Lower lobe of right lung (tissue), 2 donors: ENCODE data around the gene ARL2BP. TPM values are rescaled to one million over a fixed set of nuclear protein-coding genes. Genes with fewer than 3 reads are reported as not detected.
"Not testable (repeated sequence)": the region's sequence is repeated elsewhere in the genome, so short reads cannot be mapped to it uniquely, and the experiment has no call there.

Source experiments
- ATAC-seq, 2 donors: fragments of 200-7000 bp; cut with Tn5 transposase; one replicate each; pipeline ENCODE4 v1.9.1; 2020 to 2022; ENCODE audit warnings: mild to moderate bottlenecking in 2 of 2, moderate library complexity in 2 of 2
- DNase-seq: peaks from one replicate; pipeline ENCODE4 v3.0.0-alpha.2; 2020
- H3K27ac ChIP-seq: fragments of 200-600 bp; one replicate; pipeline ENCODE4 v1.8.0; 2022
- H3K27me3 ChIP-seq: fragments of 200-600 bp; one replicate; pipeline ENCODE4 v1.8.0; 2022; ENCODE audit warnings: low read depth
- H3K36me3 ChIP-seq: fragments of 200-600 bp; one replicate; pipeline ENCODE4 v1.8.0; 2022; ENCODE audit warnings: mild to moderate bottlenecking
- H3K4me1 ChIP-seq: fragments of 200-600 bp; one replicate; pipeline ENCODE4 v1.8.0; 2022
- H3K4me3 ChIP-seq: fragments of 200-600 bp; one replicate; pipeline ENCODE4 v1.8.0; 2022; ENCODE audit warnings: mild to moderate bottlenecking
- H3K9me3 ChIP-seq: fragments of 200-600 bp; one replicate; pipeline ENCODE4 v1.8.0; 2022
- intact Hi-C: fragments of 100-400 bp; cut with DNase I; formaldehyde crosslinking; loops from one replicate; pipeline ENCODE4 v1.11.0; 2022
- total RNA-seq: library from RNA; stranded (reverse); fragmentation: NEBNext Ultra II Directional; extraction: Animal tissue kit (Norgen Biotek cat#: 25700); gene quantifications from one replicate; pipeline ENCODE4 v1.2.1, GENCODE V29; 2021
- TF ChIP-seq, protein P1 (sequence below): fragments of 200-600 bp; IDR thresholded peaks from one replicate; pipeline ENCODE4 v1.8.0; 2022; ENCODE audit warnings: antibody characterized with exemption, mild to moderate bottlenecking
- donor health status: DM: no; HTN: yes; CAD: no; lungs with severe emphysema.

The ARL2BP gene
- total RNA-seq, 1 donor from 2014 or later: 58.1 TPM

DNA sequence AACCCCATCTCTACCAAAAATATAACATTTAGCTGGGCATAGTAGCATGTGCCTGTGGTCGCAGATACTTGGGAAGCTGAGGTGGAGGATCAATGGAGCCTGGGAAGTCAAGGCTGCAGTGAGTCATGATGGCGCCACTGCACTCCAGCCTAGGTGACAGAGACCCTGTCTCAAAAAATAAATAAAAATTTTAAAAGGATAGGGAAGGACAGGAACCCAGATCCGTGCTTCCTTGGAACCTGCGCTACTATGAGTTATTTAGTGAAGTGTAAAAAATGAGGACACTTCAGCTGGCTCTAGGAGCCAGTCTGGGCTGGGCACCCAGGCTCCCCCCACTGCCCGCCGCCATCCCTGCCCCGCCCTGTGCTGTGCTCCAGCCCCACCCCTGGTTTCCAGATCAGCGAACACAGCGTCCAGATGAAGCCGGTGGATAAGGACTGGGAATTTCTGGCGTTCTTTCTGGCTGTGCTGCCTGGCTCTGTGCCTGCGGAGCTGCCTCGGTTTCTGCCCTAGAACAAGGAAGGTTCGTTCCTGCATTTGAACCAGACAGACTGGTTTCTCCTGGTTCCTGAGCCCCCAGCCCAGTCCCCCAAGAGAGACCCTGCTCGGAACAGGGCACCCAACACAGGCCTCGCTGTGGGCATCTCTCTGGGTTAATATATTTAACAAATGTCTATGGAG lies 20.9 kb downstream of the ARL2BP start:
- H3K27ac ChIP-seq: peak overlapping the region; percentile 80
- no peaks in the 10 kb centered on the region for H3K9me3 ChIP-seq
- ATAC-seq (peak; percentile 90 to 92), DNase-seq (peak; percentile 89)
- no peaks in the 10 kb centered on the region for H3K27me3 ChIP-seq
- TF ChIP-seq, protein P1, sequence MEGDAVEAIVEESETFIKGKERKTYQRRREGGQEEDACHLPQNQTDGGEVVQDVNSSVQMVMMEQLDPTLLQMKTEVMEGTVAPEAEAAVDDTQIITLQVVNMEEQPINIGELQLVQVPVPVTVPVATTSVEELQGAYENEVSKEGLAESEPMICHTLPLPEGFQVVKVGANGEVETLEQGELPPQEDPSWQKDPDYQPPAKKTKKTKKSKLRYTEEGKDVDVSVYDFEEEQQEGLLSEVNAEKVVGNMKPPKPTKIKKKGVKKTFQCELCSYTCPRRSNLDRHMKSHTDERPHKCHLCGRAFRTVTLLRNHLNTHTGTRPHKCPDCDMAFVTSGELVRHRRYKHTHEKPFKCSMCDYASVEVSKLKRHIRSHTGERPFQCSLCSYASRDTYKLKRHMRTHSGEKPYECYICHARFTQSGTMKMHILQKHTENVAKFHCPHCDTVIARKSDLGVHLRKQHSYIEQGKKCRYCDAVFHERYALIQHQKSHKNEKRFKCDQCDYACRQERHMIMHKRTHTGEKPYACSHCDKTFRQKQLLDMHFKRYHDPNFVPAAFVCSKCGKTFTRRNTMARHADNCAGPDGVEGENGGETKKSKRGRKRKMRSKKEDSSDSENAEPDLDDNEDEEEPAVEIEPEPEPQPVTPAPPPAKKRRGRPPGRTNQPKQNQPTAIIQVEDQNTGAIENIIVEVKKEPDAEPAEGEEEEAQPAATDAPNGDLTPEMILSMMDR: no peak
- intact Hi-C loops: no loop called here
- peaks cover under 1% of the 10 kb centered on the region for H3K36me3 ChIP-seq
- peaks cover 64% of the 10 kb centered on the region for H3K4me1 ChIP-seq
- peak overlapping the region; percentile 18 for H3K4me3 ChIP-seq

DNA sequence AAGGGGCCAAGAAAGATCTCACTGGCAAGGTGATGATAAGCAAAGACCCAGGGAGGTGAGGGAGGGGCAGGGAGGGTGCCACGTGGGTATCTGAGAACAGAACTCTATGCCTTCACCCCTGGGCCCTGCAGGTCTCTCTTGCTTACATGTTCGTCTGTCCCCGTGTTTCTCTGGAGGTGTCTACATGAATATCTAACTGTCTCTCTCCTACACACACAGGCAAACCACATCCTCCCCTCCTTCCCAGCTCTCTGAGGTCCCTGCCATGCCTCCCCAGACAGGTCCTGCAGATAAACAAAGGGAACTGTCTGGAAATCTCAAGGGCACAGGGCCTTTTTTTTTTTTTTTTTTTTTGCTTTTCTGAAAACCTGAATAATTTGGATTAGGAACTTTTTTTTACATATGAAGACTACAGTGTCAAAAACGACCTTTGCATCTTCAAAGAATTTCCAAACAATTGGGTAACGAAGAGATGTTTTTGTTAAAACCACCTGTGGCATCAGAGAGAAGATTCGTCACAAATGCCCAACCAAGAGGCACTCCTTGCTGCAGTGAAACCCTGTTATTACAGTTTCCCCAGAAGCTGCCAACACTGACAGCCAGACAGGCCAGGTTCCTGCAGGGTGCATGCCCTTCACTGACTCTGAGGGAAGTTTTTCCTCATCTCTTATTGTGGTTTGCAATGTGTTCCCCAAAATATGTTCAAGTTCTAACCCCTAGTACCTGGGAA lies 21.6 kb downstream of the ARL2BP start:
- Histone ChIP-seq H3K4me3 (peak overlapping the region; percentile 18), H3K4me1 (peaks cover 67% of the 10 kb centered on the region), H3K27me3 (no peaks in the 10 kb centered on the region), H3K27ac (peak overlapping the region; percentile 80), H3K36me3 (no peaks in the 10 kb centered on the region), H3K9me3 (no peaks in the 10 kb centered on the region)
- TF ChIP-seq, protein P1: no peak
- no peak for DNase-seq
- intact Hi-C loops: no loop called here
- ATAC-seq: peak; percentile 1 to 3

DNA sequence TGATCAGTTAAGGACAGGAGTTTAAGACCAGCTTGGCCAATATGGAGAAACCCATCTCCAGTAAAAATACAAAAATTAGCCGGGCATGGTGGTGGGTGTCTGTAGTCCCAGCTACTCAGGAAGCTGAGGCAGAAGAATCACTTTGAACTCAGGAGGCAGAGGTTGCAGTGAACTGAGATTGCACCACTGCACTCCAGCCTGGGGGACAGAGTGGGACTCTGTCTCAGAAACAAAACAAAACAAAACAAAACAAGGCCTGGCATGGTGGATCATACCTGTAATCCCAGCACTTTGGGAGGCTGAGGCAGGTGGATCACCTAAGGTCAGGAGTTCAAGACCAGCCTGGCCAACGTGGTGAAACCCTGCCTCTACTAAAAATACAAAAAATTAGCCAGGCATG lies 22.3 kb downstream of the ARL2BP start:
- H3K27ac ChIP-seq: peak overlapping the region; percentile 80
- H3K9me3 ChIP-seq, H3K27me3 ChIP-seq, H3K36me3 ChIP-seq, H3K4me3 ChIP-seq, ATAC-seq, intact Hi-C loops: not testable (repeated sequence)
- H3K4me1 ChIP-seq: peaks cover 67% of the 10 kb centered on the region
- peak; percentile 7 for DNase-seq

DNA sequence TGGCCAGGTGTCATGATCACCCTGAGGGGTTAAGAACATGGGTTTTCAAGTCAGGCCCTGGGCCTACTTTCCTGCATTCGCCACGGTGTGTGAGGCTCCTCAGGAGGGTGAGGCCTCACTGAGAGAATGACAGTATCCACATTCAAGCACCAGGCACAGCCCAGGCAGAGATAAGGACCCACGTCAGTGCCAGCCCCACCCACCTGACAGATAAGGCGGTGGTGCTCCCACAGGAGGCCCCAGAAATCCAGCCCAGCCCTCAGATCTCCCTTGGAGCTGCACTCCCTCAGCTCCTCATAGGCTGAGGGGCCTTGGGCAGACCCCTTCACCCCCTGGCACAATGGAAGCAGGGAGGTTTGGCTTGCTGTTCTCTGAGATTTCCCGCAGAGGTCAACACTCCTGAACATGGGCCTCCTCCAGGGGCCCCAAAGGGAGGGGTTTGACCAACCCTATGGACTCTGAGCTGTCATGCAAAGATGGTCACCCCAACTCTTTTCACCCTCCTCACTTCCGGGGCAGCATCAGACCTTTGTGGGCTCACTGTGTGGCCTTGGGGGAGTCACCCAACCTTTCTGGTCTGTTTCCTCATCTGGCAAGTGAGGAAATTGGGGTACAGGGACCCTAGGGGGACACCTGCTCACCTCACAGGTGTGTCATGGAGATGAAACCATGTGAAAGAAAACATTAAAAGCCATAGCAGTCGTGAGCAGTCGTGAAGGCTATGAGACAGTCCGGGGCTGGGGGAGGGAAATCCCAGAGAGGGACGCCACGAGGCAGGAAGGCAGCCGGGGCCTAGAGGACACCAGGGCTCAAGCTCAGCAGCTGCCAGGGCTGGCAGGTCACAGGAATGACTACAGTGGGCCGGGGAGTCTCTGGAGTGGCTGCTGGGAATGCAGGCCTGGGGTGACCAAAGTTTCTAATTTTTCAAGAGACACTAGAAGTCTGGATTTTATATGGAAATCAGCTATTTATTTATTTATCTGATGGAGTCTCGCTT lies 24.0 kb downstream of the ARL2BP start:
- intact Hi-C loops: no loop called here
- DNase-seq (peak; percentile 83), ATAC-seq (peak; percentile 51 to 62)
- Histone ChIP-seq H3K36me3 (no peaks in the 10 kb centered on the region), H3K27ac (peak overlapping the region; percentile 80), H3K4me3 (no peak overlapping the region), H3K27me3 (no peaks in the 10 kb centered on the region), H3K9me3 (no peaks in the 10 kb centered on the region), H3K4me1 (peaks cover 63% of the 10 kb centered on the region)
- TF ChIP-seq, protein P1: no peak

DNA sequence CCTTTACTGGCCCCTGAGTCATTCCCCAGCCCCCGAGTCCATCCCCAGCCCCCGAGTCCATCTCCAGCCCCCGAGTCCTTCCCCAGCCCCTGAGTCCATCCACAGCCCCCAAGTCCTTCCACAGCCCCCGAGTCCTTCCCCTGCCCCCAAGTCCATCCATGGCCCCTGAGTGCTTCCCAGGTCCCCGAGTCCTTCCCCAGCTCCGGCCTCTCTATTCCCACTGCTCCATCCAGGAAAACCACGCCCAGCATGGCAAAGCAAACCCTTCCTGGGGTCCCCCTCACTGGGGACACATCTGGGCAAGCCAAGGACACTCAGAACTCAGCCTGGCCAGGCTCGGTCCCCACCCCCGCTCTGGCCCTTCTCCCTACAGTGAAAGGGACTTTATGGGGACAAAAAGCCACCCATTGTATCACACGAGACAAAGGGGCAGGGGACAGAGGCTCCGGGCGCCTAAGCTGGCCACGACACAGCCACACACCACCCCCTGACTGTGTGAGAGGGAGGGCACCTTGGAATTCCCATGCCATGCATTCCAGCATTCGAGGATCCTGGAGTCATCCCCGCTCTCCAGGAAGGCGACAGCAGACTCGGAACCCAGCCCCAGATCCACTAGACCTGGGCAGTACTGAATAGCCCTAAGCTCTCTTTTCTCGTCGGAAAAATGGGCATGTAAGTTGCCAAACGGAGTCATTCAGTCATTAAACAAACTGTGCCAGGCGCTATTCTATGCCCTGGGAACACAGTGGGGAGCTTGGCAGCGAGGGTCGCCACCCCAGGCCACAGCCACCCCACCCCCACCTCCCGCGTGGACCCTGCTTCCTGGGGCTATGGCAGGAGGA lies 25.4 kb downstream of the ARL2BP start:
- Histone ChIP-seq H3K27ac (peak overlapping the region; percentile 25), H3K4me1 (peaks cover 58% of the 10 kb centered on the region)

More for the DNA sequence above, 25.4 kb downstream of the ARL2BP start:
- TF ChIP-seq, protein P1: no peak
- H3K9me3 ChIP-seq: no peaks in the 10 kb centered on the region
- H3K36me3 ChIP-seq: no peaks in the 10 kb centered on the region
- DNase-seq (peak; percentile 35), ATAC-seq (no peak)
- no peak overlapping the region for H3K4me3 ChIP-seq
- intact Hi-C loops: no loop called here
- no peaks in the 10 kb centered on the region for H3K27me3 ChIP-seq
